H1 (cell line): ENCODE data around the gene CHD2. TPM values are rescaled to one million over a fixed set of nuclear protein-coding genes. Genes with fewer than 3 reads are reported as not detected.

Experiments
- CTCF ChIA-PET: fragments of 300-600 bp; sonication (Branson Sonifier 250); formaldehyde crosslinking; loops from one replicate; lab custom pipeline; 2021; ENCODE audit not compliant: partially characterized antibody; lab: Charles Lee
- POLR2A ChIA-PET: fragments of 300-600 bp; sonication (Branson Sonifier 250); formaldehyde crosslinking; loops from one replicate; lab custom pipeline; 2021; ENCODE audit warnings: inconsistent platforms; ENCODE audit not compliant: partially characterized antibody; lab: Charles Lee
- DNase-seq, 2 experiments: peaks; one replicate each; pipeline versions ENCODE4 v3.0.0 to v3.0.0-alpha.2; 2010 to 2022; ENCODE audit warnings: low spot score in 2 of 2, low read depth in 1 of 2, mixed read lengths in 1 of 2
- FAIRE-seq: peaks from 2 replicates; lab custom pipeline; 2011; peaks lifted over from hg19 to GRCh38; lab: Jason Lieb, UNC
- H2AFZ ChIP-seq: 2 replicates; pipeline ENCODE4 v1.8.1; 2012; ENCODE audit warnings: low read length, inconsistent platforms
- H2AK5ac ChIP-seq: 2 replicates; pipeline ENCODE4 v1.6.1; 2013; ENCODE audit warnings: low read depth, low read length
- H2BK120ac ChIP-seq: replicated peaks from 2 replicates; pipeline ENCODE3; 2013; ENCODE audit warnings: low read depth, low read length, inconsistent platforms
- H2BK12ac ChIP-seq: 2 replicates; pipeline ENCODE4 v1.6.1; 2013; ENCODE audit warnings: low read depth, low read length
- H2BK15ac ChIP-seq: 2 replicates; pipeline ENCODE4 v1.6.1; 2013; ENCODE audit warnings: low read length
- H2BK20ac ChIP-seq: 2 replicates; pipeline ENCODE4 v1.6.1; 2013; ENCODE audit warnings: low read length
- H2BK5ac ChIP-seq: 2 replicates; pipeline ENCODE4 v1.6.1; 2013; ENCODE audit warnings: low read depth, low read length
- H3K14ac ChIP-seq: 2 replicates; pipeline ENCODE4 v1.6.1; 2013; ENCODE audit warnings: inconsistent platforms; ENCODE audit not compliant: insufficient read length
- H3K18ac ChIP-seq: 2 replicates; pipeline ENCODE4 v1.6.1; 2013; ENCODE audit warnings: low read length; ENCODE audit errors: extremely low read depth
- H3K23ac ChIP-seq: 2 replicates; pipeline ENCODE4 v1.6.1; 2013; ENCODE audit warnings: inconsistent platforms; ENCODE audit not compliant: insufficient read length
- H3K23me2 ChIP-seq: 2 replicates; pipeline ENCODE4 v1.6.1; 2013; ENCODE audit warnings: low read depth, low read length
- H3K27ac ChIP-seq: 2 replicates; pipeline ENCODE4 v1.6.1; 2011; ENCODE audit warnings: low read depth, low read length, inconsistent platforms
- H3K27me3 ChIP-seq, 4 experiments: replicated peaks in 1 of 4; 1 replicate in 1 of 4; 2 replicates in 3 of 4; pipeline versions ENCODE4 v1.6.1 to v1.8.1; 2011 to 2013; ENCODE audit warnings: low read length in 3 of 4, mild to moderate bottlenecking in 3 of 4, inconsistent platforms in 2 of 4, mixed read lengths in 2 of 4, moderate library complexity in 1 of 4; ENCODE audit not compliant: control insufficient read depth in 3 of 4, insufficient read depth in 3 of 4; ENCODE audit errors: extremely low read depth in 1 of 4
- H3K36me3 ChIP-seq, 4 experiments: 2 replicates each; pipeline versions ENCODE4 v1.6.1 to v1.8.1; 2011 to 2013; ENCODE audit warnings: mild to moderate bottlenecking in 4 of 4, low read length in 3 of 4, moderate library complexity in 2 of 4, control low read depth in 1 of 4, inconsistent platforms in 1 of 4; ENCODE audit not compliant: insufficient read depth in 4 of 4, control insufficient read depth in 2 of 4
- H3K4ac ChIP-seq: replicated peaks from 2 replicates; pipeline ENCODE3; 2013; ENCODE audit warnings: low read length, low read depth, mixed read lengths, inconsistent platforms; ENCODE audit not compliant: insufficient read length
- H3K4me1 ChIP-seq, 4 experiments: replicated peaks in 1 of 4; 1 replicate in 1 of 4; 2 replicates in 3 of 4; pipeline versions ENCODE4 v1.6.1 to v1.8.1; 2011 to 2013; ENCODE audit warnings: low read length in 3 of 4, inconsistent platforms in 2 of 4, mixed read lengths in 1 of 4; ENCODE audit not compliant: insufficient read depth in 4 of 4, control insufficient read depth in 3 of 4
- H3K4me2 ChIP-seq, 2 experiments: 2 replicates each; pipeline versions ENCODE4 v1.6.1 to v1.8.1; 2011 to 2013; ENCODE audit warnings: low read depth in 2 of 2, low read length in 2 of 2, control low read depth in 1 of 2, inconsistent platforms in 1 of 2, mild to moderate bottlenecking in 1 of 2; ENCODE audit not compliant: insufficient read depth in 1 of 2
- H3K4me3 ChIP-seq, 4 experiments: fragments of 200-600, 300-600 bp in 1 of 4; sonication (generic), shearing (Covaris generic), sonication (Bioruptor Twin) in 1 of 4; 2 replicates each; pipeline versions ENCODE4 v1.5.1 to v1.8.1; 2011 to 2016; ENCODE audit warnings: low read length in 4 of 4, low read depth in 3 of 4, control low read depth in 2 of 4, inconsistent platforms in 2 of 4, mild to moderate bottlenecking in 2 of 4, mixed read lengths in 1 of 4, moderate library complexity in 1 of 4; ENCODE audit not compliant: insufficient read depth in 2 of 4; ENCODE audit errors: extremely low read depth in 1 of 4
- H3K56ac ChIP-seq: replicated peaks from 2 replicates; pipeline ENCODE3; 2013; ENCODE audit warnings: low read depth, mild to moderate bottlenecking, mixed read lengths, low read length, inconsistent platforms; ENCODE audit not compliant: insufficient read length
- H3K79me1 ChIP-seq: 2 replicates; pipeline ENCODE4 v1.6.1; 2013; ENCODE audit warnings: low read depth, low read length, control low read depth
- H3K79me2 ChIP-seq, 2 experiments: 2 replicates each; pipeline versions ENCODE4 v1.6.1 to v1.8.1; 2012 to 2013; ENCODE audit warnings: low read length in 2 of 2, mild to moderate bottlenecking in 2 of 2, inconsistent platforms in 1 of 2; ENCODE audit not compliant: insufficient read depth in 2 of 2, control insufficient read depth in 1 of 2
- H3K9ac ChIP-seq, 4 experiments: replicated peaks in 1 of 4; 1 replicate in 1 of 4; 2 replicates in 3 of 4; pipeline versions ENCODE4 v1.6.1 to v1.8.1; 2011 to 2013; ENCODE audit warnings: low read depth in 3 of 4, low read length in 3 of 4, control low read depth in 2 of 4, mild to moderate bottlenecking in 2 of 4, moderate library complexity in 2 of 4, inconsistent platforms in 1 of 4; ENCODE audit errors: extremely low read depth in 1 of 4
- H3K9me3 ChIP-seq, 2 experiments: 2 replicates each; pipeline versions ENCODE4 v1.6.1 to v1.8.1; 2012 to 2013; ENCODE audit warnings: mild to moderate bottlenecking in 2 of 2, moderate library complexity in 2 of 2, control low read depth in 1 of 2, inconsistent platforms in 1 of 2, low read depth in 1 of 2, low read length in 1 of 2, mixed read lengths in 1 of 2; ENCODE audit not compliant: insufficient read depth in 2 of 2
- H4K20me1 ChIP-seq, 2 experiments: replicated peaks in 1 of 2; 2 replicates each; pipeline versions ENCODE3 to v1.8.1; 2011 to 2013; ENCODE audit warnings: inconsistent platforms in 2 of 2, low read length in 2 of 2, mild to moderate bottlenecking in 1 of 2; ENCODE audit not compliant: insufficient read depth in 2 of 2, control insufficient read depth in 1 of 2
- H4K5ac ChIP-seq: 2 replicates; pipeline ENCODE4 v1.6.1; 2013; ENCODE audit warnings: low read length, low read depth, mixed read lengths, inconsistent platforms; ENCODE audit not compliant: insufficient read length
- H4K8ac ChIP-seq: 2 replicates; pipeline ENCODE4 v1.8.0; 2013; ENCODE audit warnings: mild to moderate bottlenecking, moderate library complexity, low read length, inconsistent platforms; ENCODE audit not compliant: insufficient read depth; ENCODE audit errors: extremely low read depth
- H4K91ac ChIP-seq: replicated peaks from 2 replicates; pipeline ENCODE3; 2013; ENCODE audit warnings: low read length, mixed read lengths, inconsistent platforms; ENCODE audit not compliant: insufficient read length
- ATF3 ChIP-seq: IDR thresholded peaks from 2 replicates; pipeline ENCODE4 v1.6.1; 2011; ENCODE audit warnings: low read depth, mild to moderate bottlenecking, low read length; ENCODE audit not compliant: insufficient read depth
- CBX5 ChIP-seq: fragments of 300-800, 300-1000 bp; sonication (generic); IDR thresholded peaks from 2 replicates; pipeline ENCODE4 v1.7.1; 2016; ENCODE audit warnings: antibody characterized with exemption, low read length, low read depth
- HDAC2 ChIP-seq, 2 experiments: fragments of 300-600 bp in 1 of 2; sonication (generic) in 1 of 2; IDR thresholded peaks; 2 replicates each; pipeline ENCODE4 v1.6.1; 2011 to 2012; ENCODE audit warnings: low read depth in 2 of 2, low read length in 2 of 2, mild to moderate bottlenecking in 2 of 2, moderate library complexity in 2 of 2, borderline replicate concordance in 1 of 2, inconsistent platforms in 1 of 2
- POLR2A ChIP-seq, 2 experiments: IDR thresholded peaks; 1 replicate in 1 of 2; 2 replicates in 1 of 2; pipeline ENCODE4 v1.6.1; 2011; ENCODE audit warnings: low read depth in 2 of 2, low read length in 2 of 2, mild to moderate bottlenecking in 2 of 2; ENCODE audit errors: control extremely low read depth in 1 of 2
- YY1 ChIP-seq: IDR thresholded peaks from 2 replicates; pipeline ENCODE4 v1.6.1; 2011; ENCODE audit warnings: low read depth, mild to moderate bottlenecking, low read length
- ZNF274 ChIP-seq: IDR thresholded peaks from 2 replicates; pipeline ENCODE4 v1.7.0; 2012; ENCODE audit warnings: low read length, borderline replicate concordance; ENCODE audit errors: extremely low read depth
- WGBS, 2 experiments: shearing (Covaris generic) in 1 of 2; methylation state at CpG; one replicate each; pipeline versions ENCODE4 v1.1.6 to v1.1.7; 2013 to 2015; ENCODE audit warnings: low lambda C conversion rate in 2 of 2, mixed read lengths in 2 of 2, inconsistent platforms in 1 of 2, low coverage in 1 of 2, missing lambda C conversion rate in 1 of 2; ENCODE audit not compliant: insufficient replicate concordance in 2 of 2, insufficient coverage in 1 of 2, insufficient read length in 1 of 2; ENCODE audit errors: extremely low coverage in 1 of 2, missing lambda C conversion rate in 1 of 2; 5-methylcytosine and 5-hydroxymethylcytosine counted together
- polyA plus RNA-seq, 7 experiments: library from polyadenylated mRNA; depleted of rRNA in 3 of 7; stranded (reverse) in 5 of 7; unstranded in 2 of 7; fragments of >200 nt in 5 of 7; fragments of 200-250 nt in 2 of 7; gene quantifications; 1 replicate in 5 of 7; 2 replicates in 1 of 7; 4 replicates in 1 of 7; pipeline versions ENCODE4 v1.2.1 to v1.2.3, GENCODE V29; 2011 to 2013; ENCODE audit warnings: missing spikeins in 2 of 7, mixed read lengths in 2 of 7
- total RNA-seq: library from RNA; stranded (reverse); fragmentation: NEBNext Ultra II Directional; extraction: Animal tissue kit (Norgen Biotek cat#: 25700); gene quantifications from 2 replicates; pipeline ENCODE4 v1.2.1, GENCODE V29; 2021

Gene CHD2
- total and polyA plus RNA-seq, 2 of the 8 experiments (the other 6 are each of a cell fraction or from before 2014, with no cell fraction given) = 28.8 to 70.0 TPM

GRCh38 chr15:92891533-92892200 is 8.5 kb upstream of the CHD2 start:
- no peak overlapping the region for H4K5ac ChIP-seq
- DNase-seq (no peak), FAIRE-seq (no peak)
- H3K9me3 ChIP-seq = no peaks in the 10 kb centered on the region
- H4K91ac ChIP-seq = no peak overlapping the region
- no peak overlapping the region for H3K4me3 ChIP-seq
- no peak overlapping the region for H2AK5ac ChIP-seq
- H3K4ac ChIP-seq = no peak overlapping the region
- ChIA-PET CTCF (interaction anchor here (1.5 to 2.4 kb wide), 2 partner anchors 17 to 95 kb away, joined by 4 to 7 read pairs; no protein-coding TSS in a partner anchor), POLR2A (interaction anchor here (0.7 to 19.4 kb wide), 6 partner anchors 9 to 93 kb away, joined by 3 to 255 read pairs (median 3); partner anchors contain the start of gene CHD2)
- H3K27ac ChIP-seq = no peak overlapping the region
- H2BK120ac ChIP-seq = no peak overlapping the region
- H2BK20ac ChIP-seq = no peak overlapping the region
- H2BK5ac ChIP-seq = no peak overlapping the region
- peaks cover 9 to 98% (median 60%) of the 10 kb centered on the region in 4 experiments for H3K36me3 ChIP-seq
- TF ChIP-seq ZNF274 = no peak
- TF ChIP-seq HDAC2 (IDR thresholded peaks at IDR 0.05; ENCODE audit: borderline replicate concordance in 1 of 2, low read depth in 2 of 2, low read length in 2 of 2) = no peak
- no peak for TF ChIP-seq YY1
- TF ChIP-seq ATF3 = no peak
- TF ChIP-seq POLR2A (IDR thresholded peaks at IDR 0.05; ENCODE audit: control extremely low read depth in 1 of 2, low read depth in 2 of 2, low read length in 2 of 2) = peak in 1 of 2 experiments; percentile 26; a peak in 1 of 3 replicates
- no peak for TF ChIP-seq CBX5
- no peak overlapping the region for H3K56ac ChIP-seq
- no peak overlapping the region for H3K23ac ChIP-seq
- H3K9ac ChIP-seq = no peak overlapping the region
- no peaks in the 10 kb centered on the region; the same call in 1 of the 2 replicates for H3K79me1 ChIP-seq
- no peaks in the 10 kb centered on the region; a peak in 1 of 7 replicates for H3K4me1 ChIP-seq
- no peak overlapping the region for H2BK15ac ChIP-seq
- no peak overlapping the region for H3K4me2 ChIP-seq
- 89% methylated on average over 3 of the region's 3 CpGs; no CpG with 5 or more reads in 1 of the 2 experiments for WGBS, 2 experiments
- no peak overlapping the region for H3K18ac ChIP-seq
- H3K23me2 ChIP-seq = no peaks in the 10 kb centered on the region
- no peak overlapping the region for H2BK12ac ChIP-seq
- H3K79me2 ChIP-seq = peaks cover 3 to 99% of the 10 kb centered on the region in 2 experiments
- no peak overlapping the region for H4K8ac ChIP-seq
- H2AFZ ChIP-seq = no peak overlapping the region
- no peak overlapping the region for H3K14ac ChIP-seq
- no peaks in the 10 kb centered on the region for H4K20me1 ChIP-seq
- no peaks in the 10 kb centered on the region for H3K27me3 ChIP-seq
